H7 (cell line): Measurements from ENCODE around the gene IQSEC3. TPM values are rescaled to one million over a fixed set of nuclear protein-coding genes. Genes with fewer than 3 reads are reported as not detected.
"Not testable (repeated sequence)": the region's sequence is repeated elsewhere in the genome, so short reads cannot be mapped to it uniquely, and the experiment has no call there.

Experiments used
- DNase-seq: peaks from one replicate; pipeline ENCODE4 v3.0.0; 2012
- H3K27me3 ChIP-seq: 2 replicates; pipeline ENCODE4 v1.6.0; 2011; ENCODE audit warnings: mild to moderate bottlenecking, low read length; ENCODE audit not compliant: control insufficient read depth, insufficient read depth
- H3K36me3 ChIP-seq: replicated peaks from 2 replicates; pipeline ENCODE4 v1.5.1; 2011; ENCODE audit warnings: low read length; ENCODE audit not compliant: control insufficient read depth, insufficient read depth
- H3K4me3 ChIP-seq: 2 replicates; pipeline ENCODE4 v1.5.1; 2011; ENCODE audit warnings: low read depth, mild to moderate bottlenecking, control low read depth, low read length, moderate library complexity; ENCODE audit not compliant: insufficient read depth
- total RNA-seq: library from RNA; depleted of rRNA; stranded (reverse); fragments of >200 nt; shearing (Covaris generic); gene quantifications from 2 replicates; pipeline ENCODE4 v1.2.3, GENCODE V29; 2014

Gene IQSEC3
- total RNA-seq, 1 experiment from 2014 or later: 0.45 TPM

DNA sequence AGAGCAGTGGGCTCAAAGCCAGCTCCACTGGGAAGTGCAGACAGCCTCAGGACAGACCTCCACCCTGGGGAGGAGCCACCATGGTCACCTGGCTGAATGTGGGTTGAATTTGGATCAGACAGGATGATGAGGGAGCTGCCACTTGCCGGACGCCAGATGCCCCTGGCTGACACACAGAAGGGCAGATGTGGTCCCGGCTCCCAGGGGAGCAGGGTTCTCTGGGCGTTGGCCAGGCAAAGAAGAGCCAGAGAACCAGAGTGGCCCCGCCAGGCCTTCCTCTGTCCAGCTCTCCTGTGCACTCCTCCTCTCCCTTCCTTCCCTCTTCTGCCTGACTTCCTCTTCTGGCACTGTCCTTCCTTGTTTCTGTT is 20.6 kb upstream of the IQSEC3 start:
- DNase-seq, H3K36me3 ChIP-seq, H3K4me3 ChIP-seq, H3K27me3 ChIP-seq: not testable (repeated sequence)

DNA sequence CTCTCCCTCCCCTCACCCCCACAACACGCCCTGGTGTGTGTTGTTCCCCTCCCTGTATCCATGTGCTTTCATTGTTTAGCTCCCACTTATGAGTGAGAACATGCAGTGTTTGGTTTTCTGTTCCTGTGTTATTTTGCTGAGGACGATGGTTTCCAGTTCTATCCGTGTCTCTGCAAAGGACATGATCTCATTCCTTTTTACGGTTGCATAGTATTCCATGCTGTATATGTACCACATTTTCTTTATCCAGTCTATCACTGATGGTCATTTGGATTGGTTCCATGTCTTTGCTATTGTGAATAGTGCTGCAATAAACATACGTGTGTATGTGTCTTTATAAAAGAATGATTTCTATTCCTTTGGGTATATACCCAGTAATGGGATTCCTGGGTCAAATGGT is 20.0 kb upstream of the IQSEC3 start:
- H3K36me3 ChIP-seq, H3K27me3 ChIP-seq, DNase-seq, H3K4me3 ChIP-seq: not testable (repeated sequence)

DNA sequence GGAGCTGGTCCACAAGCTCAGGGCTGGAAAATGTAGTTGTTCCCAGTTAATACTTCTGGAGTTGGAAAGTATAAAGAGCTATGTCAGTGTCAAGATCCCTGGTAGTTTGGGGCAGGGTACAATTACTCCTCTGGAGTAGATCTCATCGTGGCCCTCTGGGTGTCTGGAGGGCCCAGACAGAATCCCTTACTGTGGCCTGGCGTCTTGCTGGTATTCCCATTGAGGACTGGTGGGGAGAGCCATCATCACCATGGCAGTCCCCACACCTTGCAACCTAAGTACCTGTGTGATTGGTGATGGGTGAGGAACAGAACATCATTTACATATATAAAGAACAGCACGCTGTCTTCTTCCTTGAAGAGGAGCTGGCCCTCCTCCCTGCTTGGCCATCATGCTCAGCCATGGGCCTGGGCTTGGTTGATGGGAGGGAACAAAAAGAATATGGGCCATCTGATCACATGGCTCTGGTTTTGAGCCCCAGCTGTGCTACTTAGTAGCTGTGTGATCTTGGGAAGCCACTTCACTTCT is 18.8 kb upstream of the IQSEC3 start:
- H3K4me3 ChIP-seq, H3K27me3 ChIP-seq, DNase-seq, H3K36me3 ChIP-seq: not testable (repeated sequence)

DNA sequence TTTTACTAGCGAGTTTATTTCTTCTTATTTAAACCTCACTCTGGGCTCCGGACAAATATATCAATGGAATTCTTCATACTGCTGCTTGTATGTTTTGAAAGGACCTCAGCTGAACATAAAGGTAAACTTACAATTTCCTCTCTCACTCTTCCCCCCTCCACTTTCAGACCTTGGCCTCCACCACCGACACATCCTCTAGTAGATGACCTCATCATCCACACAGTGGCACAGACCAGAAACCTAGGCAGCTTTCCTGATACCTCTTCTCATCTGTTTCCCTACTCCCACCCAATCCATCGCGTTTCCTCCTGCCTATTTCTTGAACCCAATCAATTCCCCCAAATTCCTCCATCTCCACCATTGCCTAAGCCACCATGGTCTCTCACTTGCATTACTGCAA is 17.4 kb upstream of the IQSEC3 start:
- not testable (repeated sequence) for H3K4me3 ChIP-seq, H3K36me3 ChIP-seq, DNase-seq, H3K27me3 ChIP-seq

DNA sequence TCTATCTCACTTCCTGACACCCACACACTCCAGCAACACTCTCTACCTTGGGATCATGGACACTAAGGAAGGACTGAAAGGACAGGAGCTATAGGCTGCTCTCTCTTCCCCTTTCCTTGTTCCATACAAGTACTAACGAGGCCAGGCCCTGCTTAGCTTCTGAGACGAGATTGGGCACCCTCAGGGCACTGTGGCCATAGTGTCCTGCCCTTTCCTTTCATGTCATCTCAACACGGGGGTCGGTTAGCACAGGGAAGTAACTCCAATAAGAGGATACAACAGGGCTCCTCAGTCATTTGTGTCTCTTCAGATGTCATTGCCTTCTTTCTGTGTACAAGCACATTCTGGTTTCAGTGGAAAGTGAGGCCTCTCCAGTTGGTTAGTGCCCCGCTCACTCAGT is 15.5 kb upstream of the IQSEC3 start:
- DNase-seq: not testable (repeated sequence)

DNA sequence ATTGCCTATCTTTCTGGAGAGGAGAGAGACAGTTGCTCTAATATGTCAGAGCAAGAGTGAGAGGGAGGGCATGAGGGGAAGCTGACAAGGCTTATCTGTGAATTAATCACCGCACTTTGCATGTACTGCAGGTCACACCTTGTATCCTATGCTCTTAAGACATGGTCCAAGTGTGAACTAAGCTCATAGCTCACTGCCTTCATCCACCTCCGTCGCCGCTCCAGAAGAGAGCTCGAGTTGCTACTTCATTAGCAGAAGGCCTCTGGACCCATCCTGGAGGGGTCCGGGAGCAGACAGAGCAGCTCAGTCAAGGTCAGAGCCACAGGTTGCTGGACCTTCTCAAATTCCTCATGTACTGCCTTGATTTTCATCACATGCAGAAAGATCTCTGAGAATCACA is 14.6 kb upstream of the IQSEC3 start:
- not testable (repeated sequence) for H3K36me3 ChIP-seq, DNase-seq, H3K4me3 ChIP-seq, H3K27me3 ChIP-seq

More for the DNA sequence above, 15.5 kb upstream of the IQSEC3 start:
- H3K27me3 ChIP-seq, H3K4me3 ChIP-seq, H3K36me3 ChIP-seq: not testable (repeated sequence)

DNA sequence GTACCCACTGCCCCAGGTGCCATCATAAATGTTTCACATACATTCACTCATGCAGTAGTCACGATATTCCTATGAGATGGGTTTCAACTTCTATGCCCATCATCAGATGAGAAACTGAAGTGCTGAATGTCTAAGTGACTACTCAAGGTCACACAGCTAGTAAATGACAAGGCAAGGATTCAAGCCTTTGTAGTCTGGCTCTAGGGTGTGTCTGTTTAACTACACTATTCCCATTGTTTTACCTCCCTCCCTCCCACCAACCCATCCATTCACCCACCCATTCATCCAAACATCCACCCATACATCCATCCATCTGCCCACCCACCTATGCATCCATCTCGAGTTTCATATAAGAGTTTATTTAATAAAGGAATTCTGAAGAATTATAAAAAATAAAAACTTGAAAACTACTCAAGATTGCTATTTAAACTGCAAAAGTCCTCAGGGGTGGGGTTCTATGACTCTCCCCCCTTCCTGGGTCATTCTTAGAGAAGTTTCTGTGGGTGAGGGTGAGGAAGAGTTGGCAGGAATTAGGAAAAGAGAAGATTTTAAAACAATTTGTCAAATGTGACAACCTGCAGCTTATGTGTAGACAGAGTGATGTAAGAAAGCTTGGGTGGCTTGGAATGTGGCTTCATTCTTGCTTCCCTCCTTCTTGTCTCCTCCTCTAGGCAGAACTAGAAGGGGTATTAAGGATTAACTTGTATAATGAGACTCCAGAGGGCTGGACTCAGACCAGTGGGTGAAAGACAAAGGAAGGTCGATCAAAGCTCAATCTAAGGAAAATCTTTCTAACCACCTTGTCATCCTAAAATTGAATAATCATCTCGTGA is 13.4 kb upstream of the IQSEC3 start:
- DNase-seq: peak; percentile 16
- not testable (repeated sequence) for H3K27me3 ChIP-seq, H3K4me3 ChIP-seq, H3K36me3 ChIP-seq

DNA sequence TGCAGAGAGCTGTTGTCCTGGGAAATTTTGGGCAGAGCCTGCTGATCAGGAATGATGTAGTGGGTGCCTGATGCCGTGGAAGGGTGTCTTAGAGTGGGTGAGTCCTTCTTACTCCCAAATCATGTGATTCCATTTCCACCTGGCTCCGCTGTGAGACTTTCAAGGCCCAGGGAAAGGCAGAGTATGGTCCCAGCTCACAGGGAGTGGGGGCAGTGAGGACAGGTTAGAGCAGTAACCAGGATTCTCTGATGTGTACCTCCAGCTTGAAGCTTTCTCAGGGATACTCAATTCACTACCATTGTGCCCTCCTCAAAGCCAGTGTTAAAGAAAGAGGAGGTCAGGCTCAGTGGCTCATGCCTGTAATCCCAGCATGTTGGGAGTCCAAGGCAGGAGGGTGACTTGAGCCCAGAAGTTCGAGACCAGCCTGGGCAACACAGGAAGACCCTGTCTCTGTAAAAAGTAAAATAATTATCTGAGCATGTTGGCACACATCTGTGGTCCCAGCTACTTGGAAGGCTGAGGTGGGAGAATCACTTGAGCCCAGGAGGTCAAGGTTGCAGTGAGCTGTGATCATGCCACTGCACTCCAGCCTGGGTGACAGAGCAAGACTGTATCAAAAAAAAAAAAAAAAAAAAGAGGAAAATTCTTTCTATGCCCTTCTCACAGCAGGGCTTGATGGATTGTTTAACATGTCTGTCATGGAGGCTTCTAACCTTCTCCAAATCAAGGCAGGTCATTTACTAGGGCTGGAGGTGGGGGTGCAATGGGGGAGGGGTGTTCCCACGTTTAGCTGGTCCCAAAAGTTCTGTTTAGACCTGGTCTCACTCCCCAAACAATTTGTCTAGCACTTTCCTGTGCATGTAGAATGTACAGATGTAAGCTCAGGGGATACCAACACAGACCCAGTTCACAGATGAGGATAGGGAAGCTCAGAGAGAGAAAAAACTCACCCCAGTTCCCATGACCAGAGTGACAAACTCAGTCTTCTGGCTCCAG is 12.5 kb upstream of the IQSEC3 start:
- Histone ChIP-seq H3K27me3 (peaks cover 4% of the 10 kb centered on the region; the same call in 1 of the 2 replicates), H3K4me3 (no peak overlapping the region), H3K36me3 (no peaks in the 10 kb centered on the region)
- DNase-seq: peak; percentile 15

DNA sequence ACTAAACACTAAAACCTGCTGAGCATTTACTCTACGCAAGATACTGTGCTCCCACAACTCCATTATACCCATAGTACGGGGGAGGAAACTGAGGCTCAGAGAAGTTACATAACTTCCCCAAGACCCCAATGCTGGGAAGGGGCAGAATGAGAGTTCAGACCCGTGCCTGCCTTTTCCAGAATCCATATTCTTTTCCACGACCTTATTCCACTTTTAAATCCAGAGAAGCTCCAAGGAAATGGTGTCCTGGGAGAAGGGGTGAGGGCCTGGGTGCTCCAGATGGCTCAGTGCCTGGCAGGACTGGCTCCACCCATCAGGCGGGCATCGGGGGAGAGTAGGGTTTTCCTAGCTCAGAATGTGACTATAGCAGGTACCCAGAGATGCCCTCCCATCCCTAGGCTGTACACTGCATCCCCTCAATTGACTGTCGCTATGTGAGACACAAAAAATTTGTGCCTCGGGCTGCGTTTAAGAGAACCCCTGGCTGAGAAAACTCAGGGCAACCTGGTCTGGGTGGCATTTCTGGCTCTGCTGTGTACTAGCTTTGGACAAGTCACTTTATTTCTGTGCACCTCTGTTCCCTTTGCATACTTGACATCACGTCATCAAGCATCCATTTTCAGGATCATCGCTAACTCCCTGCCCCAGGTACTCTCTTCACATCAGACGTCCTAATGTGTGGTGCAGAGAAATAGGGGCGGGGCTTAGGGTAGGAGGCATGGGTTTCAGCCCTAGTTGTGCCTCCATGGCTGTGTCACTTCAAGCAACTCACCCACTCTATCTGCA is 11.6 kb upstream of the IQSEC3 start:
- H3K4me3 ChIP-seq: no peak overlapping the region
- peaks cover 4% of the 10 kb centered on the region; the same call in 1 of the 2 replicates for H3K27me3 ChIP-seq
- no peaks in the 10 kb centered on the region for H3K36me3 ChIP-seq
- DNase-seq: peak; percentile 38

DNA sequence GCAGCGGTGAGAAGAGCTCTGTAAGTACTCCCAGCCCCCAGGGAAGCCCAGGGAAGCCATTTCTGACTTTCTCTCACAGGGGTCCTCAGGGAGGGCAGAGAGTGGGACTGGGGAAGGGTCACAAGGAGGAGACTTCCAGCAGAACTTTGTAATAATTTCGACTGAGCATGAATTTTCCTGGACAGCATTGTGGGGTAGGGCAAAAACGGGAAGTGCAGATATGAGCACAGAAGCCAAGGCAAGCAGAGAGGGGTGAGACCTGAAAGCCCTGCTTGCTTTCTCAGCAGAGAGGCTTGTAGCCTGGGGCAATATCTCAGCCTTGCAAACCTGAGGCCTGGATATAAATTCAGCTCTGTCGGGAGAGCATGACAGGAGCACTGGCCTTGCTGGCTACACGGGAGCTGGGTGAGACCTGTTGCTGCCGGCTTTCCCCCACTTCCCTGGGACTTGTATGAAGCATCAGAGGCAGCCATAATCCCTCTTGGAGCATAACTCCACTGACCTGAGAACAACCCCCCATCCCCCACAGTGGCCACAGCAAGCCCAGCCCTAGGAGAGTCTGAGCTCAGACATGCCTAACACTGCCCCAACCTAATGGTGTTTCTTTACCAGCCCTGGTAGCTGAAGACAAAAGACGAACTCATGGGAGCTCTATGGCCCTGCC is 9.8 kb upstream of the IQSEC3 start:
- DNase-seq: peak; percentile 17
- no peak overlapping the region for H3K4me3 ChIP-seq
- peaks cover 4% of the 10 kb centered on the region; the same call in 1 of the 2 replicates for H3K27me3 ChIP-seq
- H3K36me3 ChIP-seq: no peaks in the 10 kb centered on the region

DNA sequence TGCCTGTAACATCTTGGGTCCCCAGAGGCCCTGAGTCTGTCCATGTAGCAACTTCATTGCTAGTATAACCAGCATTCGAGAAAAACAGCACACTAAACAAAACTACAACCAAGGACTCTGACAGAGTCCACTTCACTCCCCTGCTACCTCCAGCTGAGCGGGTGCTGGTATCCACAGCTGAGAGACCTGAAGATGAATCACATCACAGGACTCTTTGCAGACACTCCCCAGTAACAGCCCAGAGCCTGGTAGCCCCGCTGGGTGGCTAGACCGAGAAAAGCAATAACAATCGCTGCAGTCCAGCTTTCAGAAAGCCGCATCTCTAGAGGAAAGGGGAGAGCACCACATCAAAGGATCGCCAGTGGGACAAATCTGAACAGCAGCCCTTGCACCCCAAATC is 9.0 kb upstream of the IQSEC3 start:
- no peaks in the 10 kb centered on the region for H3K36me3 ChIP-seq

DNA sequence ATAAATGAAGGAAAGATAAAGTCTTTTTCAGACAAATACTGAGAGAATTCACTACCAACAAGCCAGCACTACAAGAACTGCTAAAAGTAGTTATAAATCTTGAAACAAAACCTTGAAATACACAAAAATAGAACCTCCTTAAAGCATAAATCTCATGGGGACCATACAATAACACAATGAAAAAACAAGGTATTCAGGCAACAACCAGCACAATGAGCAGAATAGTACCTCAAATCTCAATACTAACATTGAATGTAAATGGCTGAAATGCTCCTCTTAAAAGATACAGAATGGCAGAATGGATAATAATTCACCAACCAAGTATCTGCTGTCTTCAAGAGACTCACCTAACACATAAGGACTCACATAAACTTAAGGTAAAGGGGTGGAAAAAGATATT is 7.7 kb upstream of the IQSEC3 start:
- H3K27me3 ChIP-seq: peaks cover 4% of the 10 kb centered on the region; the same call in 1 of the 2 replicates
- no peaks in the 10 kb centered on the region for H3K36me3 ChIP-seq
- H3K4me3 ChIP-seq: no peak overlapping the region
- no peak for DNase-seq

More for the DNA sequence above, 9.0 kb upstream of the IQSEC3 start:
- H3K4me3 ChIP-seq: no peak overlapping the region
- H3K27me3 ChIP-seq: peaks cover 4% of the 10 kb centered on the region; the same call in 1 of the 2 replicates
- DNase-seq: peak; percentile 8

DNA sequence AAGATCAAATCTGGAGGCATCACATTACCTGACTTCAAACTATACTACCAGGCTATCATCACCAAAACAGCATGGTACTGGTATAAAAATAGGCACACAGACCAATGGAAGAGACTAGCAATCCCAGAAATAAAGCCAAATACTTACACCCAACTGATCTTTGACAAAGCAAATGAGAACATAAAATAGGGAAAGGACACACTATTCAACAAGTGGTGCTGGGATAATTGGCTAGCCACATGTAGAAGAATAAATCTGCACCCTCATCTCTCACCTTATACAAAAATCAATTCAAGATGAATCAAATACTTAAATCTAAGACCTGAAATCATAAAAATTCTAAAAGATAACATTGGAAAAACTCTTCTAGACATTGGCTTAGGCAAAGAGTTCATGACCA is 4.7 kb upstream of the IQSEC3 start:
- not testable (repeated sequence) for H3K36me3 ChIP-seq, H3K27me3 ChIP-seq, H3K4me3 ChIP-seq, DNase-seq
